NCI-H2227 (cell line): ENCODE results near the gene NKD1.

ENCODE experiments used
- DNase-seq: peaks from one replicate; lab custom pipeline; 2025; ENCODE audit not compliant: unreplicated experiment; lab: John Stamatoyannopoulos, UW

NKD1 gene

GRCh38 chr16:50557046-50557445 is 8.8 kb downstream of the NKD1 start:
- DNase-seq = no peak

GRCh38 chr16:50558913-50559312 is 10.7 kb downstream of the NKD1 start:
- DNase-seq = no peak

- DNase-seq = no peak
These were observed 11.1 kb downstream of the NKD1 start for GRCh38 chr16:50559342-50559741.

GRCh38 chr16:50559804-50560514 is 11.8 kb downstream of the NKD1 start:
- no peak for DNase-seq

- no peak for DNase-seq
These were observed 13.0 kb downstream of the NKD1 start for GRCh38 chr16:50560903-50561863.

GRCh38 chr16:50562657-50563056 is 14.5 kb downstream of the NKD1 start:
- DNase-seq = no peak

GRCh38 chr16:50563989-50564388 is 15.8 kb downstream of the NKD1 start:
- no peak for DNase-seq

GRCh38 chr16:50565428-50565827 is 17.2 kb downstream of the NKD1 start:
- no peak for DNase-seq

GRCh38 chr16:50566014-50566962 is 18.1 kb downstream of the NKD1 start:
- DNase-seq = no peak

- no peak for DNase-seq
These were observed 19.5 kb downstream of the NKD1 start for GRCh38 chr16:50567651-50568050.

GRCh38 chr16:50568187-50568815 is 20.1 kb downstream of the NKD1 start:
- DNase-seq = no peak

GRCh38 chr16:50570354-50570753 is 22.2 kb downstream of the NKD1 start:
- DNase-seq = no peak

GRCh38 chr16:50570808-50571598 is 22.8 kb downstream of the NKD1 start:
- DNase-seq = no peak

GRCh38 chr16:50571786-50572185 is 23.6 kb downstream of the NKD1 start:
- DNase-seq = no peak

GRCh38 chr16:50572700-50573099 is 24.5 kb downstream of the NKD1 start:
- no peak for DNase-seq

- DNase-seq = no peak
These were observed 25.1 kb downstream of the NKD1 start for GRCh38 chr16:50573279-50573678.

GRCh38 chr16:50573947-50574744 is 25.9 kb downstream of the NKD1 start:
- no peak for DNase-seq

GRCh38 chr16:50574745-50575136 is 26.5 kb downstream of the NKD1 start:
- no peak for DNase-seq

GRCh38 chr16:50575743-50576142 is 27.5 kb downstream of the NKD1 start:
- DNase-seq = no peak
